Keratinocyte (primary cell): ENCODE results near the gene PCK1. TPM values are rescaled to one million over a fixed set of nuclear protein-coding genes. Genes with fewer than 3 reads are reported as not detected.

ENCODE experiments used
- DNase-seq: peaks from one replicate; pipeline ENCODE4 v3.0.0-alpha.2; 2011; ENCODE audit warnings: low read depth, missing footprints, low spot score
- FAIRE-seq: peaks from 2 replicates; lab custom pipeline; 2011; peaks lifted over from hg19 to GRCh38; lab: Jason Lieb, UNC
- H2AFZ ChIP-seq: 2 replicates; pipeline ENCODE4 v1.6.0; 2012; ENCODE audit warnings: low read length, control low read depth, inconsistent platforms; ENCODE audit not compliant: control insufficient read depth
- H3K27ac ChIP-seq: 2 replicates; pipeline ENCODE4 v1.5.1; 2011; ENCODE audit warnings: low read length; ENCODE audit not compliant: control insufficient read depth, insufficient read depth
- H3K27me3 ChIP-seq: 3 replicates; pipeline ENCODE4 v1.6.0; 2011; ENCODE audit warnings: low read length; ENCODE audit not compliant: control insufficient read depth, insufficient read depth; ENCODE audit errors: extremely low read depth
- H3K36me3 ChIP-seq, 2 experiments: 2 replicates in 1 of 2; 3 replicates in 1 of 2; pipeline ENCODE4 v1.5.1; 2011; ENCODE audit warnings: low read length in 2 of 2, mild to moderate bottlenecking in 1 of 2; ENCODE audit not compliant: control insufficient read depth in 2 of 2, insufficient read depth in 2 of 2; ENCODE audit errors: extremely low read depth in 1 of 2
- H3K4me1 ChIP-seq: 3 replicates; pipeline ENCODE4 v1.5.1; 2011; ENCODE audit warnings: low read length; ENCODE audit not compliant: control insufficient read depth, insufficient read depth; ENCODE audit errors: extremely low read depth
- H3K4me2 ChIP-seq: 3 replicates; pipeline ENCODE4 v1.6.0; 2011; ENCODE audit warnings: low read depth, low read length; ENCODE audit not compliant: control insufficient read depth, insufficient read depth; ENCODE audit errors: extremely low read depth
- H3K4me3 ChIP-seq, 3 experiments: fragments of 200-600 bp in 1 of 3; sonication (generic) in 1 of 3; 2 replicates in 2 of 3; 3 replicates in 1 of 3; pipeline ENCODE4 v1.5.1; 2011 to 2016; ENCODE audit warnings: low read length in 3 of 3, mild to moderate bottlenecking in 3 of 3, control low read depth in 2 of 3, inconsistent platforms in 1 of 3, low read depth in 1 of 3, mixed read lengths in 1 of 3, mixed run types in 1 of 3, moderate library complexity in 1 of 3; ENCODE audit not compliant: control insufficient read depth in 2 of 3, insufficient read depth in 2 of 3; ENCODE audit errors: extremely low read depth in 1 of 3
- H3K79me2 ChIP-seq: 2 replicates; pipeline ENCODE4 v1.6.0; 2012; ENCODE audit warnings: low read length; ENCODE audit not compliant: control insufficient read depth, insufficient read depth
- H3K9ac ChIP-seq: 3 replicates; pipeline ENCODE4 v1.6.0; 2011; ENCODE audit warnings: low read length; ENCODE audit not compliant: control insufficient read depth, insufficient read depth; ENCODE audit errors: extremely low read depth
- H3K9me1 ChIP-seq: 3 replicates; pipeline ENCODE4 v1.6.0; 2011; ENCODE audit warnings: low read length; ENCODE audit not compliant: control insufficient read depth, insufficient read depth; ENCODE audit errors: extremely low read depth
- H3K9me3 ChIP-seq: 2 replicates; pipeline ENCODE4 v1.5.1; 2012; ENCODE audit warnings: low read depth, low read length; ENCODE audit not compliant: control insufficient read depth
- H4K20me1 ChIP-seq: 3 replicates; pipeline ENCODE4 v1.6.0; 2011; ENCODE audit warnings: low read length; ENCODE audit not compliant: control insufficient read depth, insufficient read depth; ENCODE audit errors: extremely low read depth
- EZH2 ChIP-seq: IDR thresholded peaks from one replicate; pipeline ENCODE4 v1.6.1; 2012; ENCODE audit warnings: inconsistent platforms, mild to moderate bottlenecking, low read length, moderate library complexity
- dilution Hi-C: fragments of 300-500 bp; cut with MboI; formaldehyde crosslinking; loops from one replicate; pipeline ENCODE4 v1.7.0; 2020; ENCODE audit warnings: low sequenced_read_pairs; ENCODE audit not compliant: extremely low pct_ligation_motif_present
- polyA plus RNA-seq, 5 experiments: library from polyadenylated mRNA; depleted of rRNA in 3 of 5; stranded (reverse) in 3 of 5; stranded (forward) in 1 of 5; unstranded in 1 of 5; fragments of >200 nt; gene quantifications; 1 replicate in 1 of 5; 2 replicates in 3 of 5; 3 replicates in 1 of 5; pipeline versions ENCODE4 v1.2.1 to v1.2.3, GENCODE V29; 2011 to 2012; ENCODE audit warnings: missing spikeins in 2 of 5, low read depth in 1 of 5, low replicate concordance in 1 of 5
- TF ChIP-seq, protein P1 (sequence below), 3 experiments: IDR thresholded peaks in 1 of 3; conservative IDR thresholded peaks in 1 of 3; optimal IDR thresholded peaks in 1 of 3; 2 replicates in 2 of 3; 3 replicates in 1 of 3; pipeline versions ENCODE3 to v1.5.1; 2011; ENCODE audit warnings: low read length in 3 of 3, mild to moderate bottlenecking in 3 of 3, moderate library complexity in 2 of 3, control low read depth in 1 of 3, inconsistent platforms in 1 of 3; ENCODE audit not compliant: insufficient read depth in 2 of 3; ENCODE audit errors: extremely low read depth in 1 of 3

PCK1 gene
- polyA plus RNA-seq, 1 donor (not counting 4 experiments of a cell fraction or from before 2014, with no cell fraction given), result not detected

DNA sequence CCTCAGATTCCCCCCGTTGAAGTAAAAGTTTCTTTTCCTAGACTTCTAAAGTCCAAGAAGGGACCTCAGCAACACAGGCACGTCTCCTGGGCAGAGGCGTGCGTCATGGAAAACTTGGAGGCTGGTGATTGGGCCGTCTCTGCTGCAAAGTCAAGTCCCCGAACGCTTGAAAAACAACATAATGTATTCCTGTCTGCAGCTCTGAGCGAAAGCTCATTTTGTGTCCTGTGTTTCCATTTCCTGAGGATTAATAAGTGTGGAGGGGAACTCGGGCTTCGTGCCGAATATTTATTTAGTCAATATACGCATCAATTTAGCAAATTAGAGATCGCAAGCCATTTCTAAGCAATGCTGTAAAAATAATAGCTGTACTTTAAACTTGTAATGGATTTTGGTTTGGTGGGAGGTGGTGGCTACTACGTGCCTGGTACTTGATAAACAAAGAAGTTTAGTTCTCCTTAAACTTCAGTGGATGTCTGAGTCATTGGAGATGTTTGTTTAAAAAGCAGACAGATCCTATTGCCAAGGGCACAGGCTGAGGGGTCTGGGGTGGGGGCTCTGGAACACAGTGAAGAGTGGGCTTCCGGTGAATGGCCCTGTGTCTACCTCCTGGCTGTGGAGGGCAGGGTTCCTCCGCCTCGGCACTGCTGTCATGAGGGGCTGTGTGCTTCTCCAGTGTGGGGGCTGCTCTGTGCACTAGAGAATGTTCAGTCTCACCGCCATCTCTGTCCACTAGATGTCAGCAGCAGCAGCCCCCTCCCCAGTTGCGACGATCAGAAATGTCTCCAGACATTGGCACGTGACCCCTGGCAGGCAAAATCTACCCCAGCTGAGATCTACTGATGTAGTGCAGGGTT, 21.8 kb downstream of the PCK1 start:
- peaks cover 6% of the 10 kb centered on the region for H3K9me3 ChIP-seq
- peaks cover 5% of the 10 kb centered on the region for H4K20me1 ChIP-seq
- no peaks in the 10 kb centered on the region for H3K36me3 ChIP-seq
- no peak overlapping the region for H2AFZ ChIP-seq
- no peak overlapping the region for H3K9ac ChIP-seq
- no peak for TF ChIP-seq EZH2
- TF ChIP-seq, protein P1, sequence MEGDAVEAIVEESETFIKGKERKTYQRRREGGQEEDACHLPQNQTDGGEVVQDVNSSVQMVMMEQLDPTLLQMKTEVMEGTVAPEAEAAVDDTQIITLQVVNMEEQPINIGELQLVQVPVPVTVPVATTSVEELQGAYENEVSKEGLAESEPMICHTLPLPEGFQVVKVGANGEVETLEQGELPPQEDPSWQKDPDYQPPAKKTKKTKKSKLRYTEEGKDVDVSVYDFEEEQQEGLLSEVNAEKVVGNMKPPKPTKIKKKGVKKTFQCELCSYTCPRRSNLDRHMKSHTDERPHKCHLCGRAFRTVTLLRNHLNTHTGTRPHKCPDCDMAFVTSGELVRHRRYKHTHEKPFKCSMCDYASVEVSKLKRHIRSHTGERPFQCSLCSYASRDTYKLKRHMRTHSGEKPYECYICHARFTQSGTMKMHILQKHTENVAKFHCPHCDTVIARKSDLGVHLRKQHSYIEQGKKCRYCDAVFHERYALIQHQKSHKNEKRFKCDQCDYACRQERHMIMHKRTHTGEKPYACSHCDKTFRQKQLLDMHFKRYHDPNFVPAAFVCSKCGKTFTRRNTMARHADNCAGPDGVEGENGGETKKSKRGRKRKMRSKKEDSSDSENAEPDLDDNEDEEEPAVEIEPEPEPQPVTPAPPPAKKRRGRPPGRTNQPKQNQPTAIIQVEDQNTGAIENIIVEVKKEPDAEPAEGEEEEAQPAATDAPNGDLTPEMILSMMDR (optimal IDR thresholded peaks at IDR 0.05 in 1 of 3, IDR thresholded peaks at IDR 0.05 in 1 of 3, conservative IDR thresholded peaks at IDR 0.05 in 1 of 3; ENCODE audit: extremely low read depth in 1 of 3, insufficient read depth in 2 of 3, low read length in 3 of 3), result peak in 2 of 3 experiments; percentile 18 to 52
- H3K9me1 ChIP-seq, result no peaks in the 10 kb centered on the region
- H3K4me3 ChIP-seq, result no peak overlapping the region
- DNase-seq (no peak), FAIRE-seq (no peak)
- dilution Hi-C loops, result no loop called here
- H3K27ac ChIP-seq, result no peak overlapping the region
- no peaks in the 10 kb centered on the region for H3K4me1 ChIP-seq
- peaks cover 88% of the 10 kb centered on the region for H3K27me3 ChIP-seq
- no peaks in the 10 kb centered on the region for H3K79me2 ChIP-seq
- no peak overlapping the region for H3K4me2 ChIP-seq

DNA sequence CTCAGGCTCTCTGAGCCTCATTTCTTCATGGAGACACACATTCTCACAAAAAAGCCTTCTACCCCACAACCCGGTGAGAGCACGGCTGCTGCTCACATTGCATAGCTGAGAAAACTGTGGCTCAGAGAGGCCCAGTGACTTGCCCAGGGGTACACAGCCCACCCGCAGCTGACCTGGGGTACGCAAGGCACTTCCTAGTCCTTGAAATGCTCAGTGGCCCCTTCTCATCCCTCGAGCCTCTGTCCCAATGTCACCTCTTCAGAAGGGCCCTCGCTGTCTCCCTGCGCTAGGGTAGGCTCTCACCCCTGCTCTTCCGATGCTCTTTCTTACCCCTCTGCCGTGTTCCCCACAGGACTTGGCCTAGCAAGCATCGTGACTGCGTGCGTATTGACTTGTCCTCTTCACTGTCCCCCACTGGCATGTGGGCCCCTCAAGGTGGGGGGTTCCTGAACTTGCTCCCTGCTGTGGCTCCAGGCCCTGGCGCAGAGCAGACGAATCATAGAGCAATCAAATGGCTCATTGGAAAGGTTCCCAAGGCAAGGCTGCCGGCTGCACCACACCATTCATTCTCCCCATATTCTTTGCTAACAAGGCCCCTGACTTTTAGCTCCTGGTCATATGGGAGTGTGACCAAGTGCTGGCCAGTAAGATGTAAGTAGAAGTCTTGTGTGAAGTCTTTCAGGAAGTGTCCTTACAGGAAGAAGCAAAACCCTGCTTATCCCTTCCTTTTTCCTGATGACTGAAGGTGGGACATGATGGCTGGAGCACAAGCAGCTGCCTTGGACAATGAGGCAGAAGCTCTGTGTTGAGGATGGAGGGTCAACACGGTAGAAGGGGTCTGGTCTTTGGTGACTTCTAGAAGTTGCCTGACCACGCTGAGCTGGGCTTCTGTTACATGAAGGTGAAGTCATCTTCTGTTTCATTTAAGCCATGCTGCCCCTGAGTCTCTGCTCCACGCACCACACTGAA, 22.7 kb downstream of the PCK1 start:
- H3K4me1 ChIP-seq, result no peaks in the 10 kb centered on the region
- DNase-seq, result no peak
- no peak overlapping the region for H3K4me3 ChIP-seq
- H2AFZ ChIP-seq, result no peak overlapping the region
- no peaks in the 10 kb centered on the region for H3K36me3 ChIP-seq
- H3K9me3 ChIP-seq, result peaks cover 6% of the 10 kb centered on the region
- H3K27ac ChIP-seq, result no peak overlapping the region
- no peak for FAIRE-seq
- peaks cover 3% of the 10 kb centered on the region for H4K20me1 ChIP-seq
- no peak overlapping the region for H3K4me2 ChIP-seq
- H3K27me3 ChIP-seq, result peaks cover 79% of the 10 kb centered on the region
- no peaks in the 10 kb centered on the region for H3K79me2 ChIP-seq
- no peak for TF ChIP-seq EZH2
- TF ChIP-seq, protein P1 (optimal IDR thresholded peaks at IDR 0.05 in 1 of 3, IDR thresholded peaks at IDR 0.05 in 1 of 3, conservative IDR thresholded peaks at IDR 0.05 in 1 of 3; ENCODE audit: extremely low read depth in 1 of 3, insufficient read depth in 2 of 3, low read length in 3 of 3), result no peak
- dilution Hi-C loops, result no loop called here
- H3K9ac ChIP-seq, result no peak overlapping the region
- H3K9me1 ChIP-seq, result no peaks in the 10 kb centered on the region
